ENCODE data around the gene RASD2. TPM values are rescaled to one million over a fixed set of nuclear protein-coding genes. Genes with fewer than 3 reads are reported as not detected.

The RASD2 gene
- total and polyA plus RNA-seq, 2 experiments from 2014 or later, result 1.2 to 3.6 TPM

DNA sequence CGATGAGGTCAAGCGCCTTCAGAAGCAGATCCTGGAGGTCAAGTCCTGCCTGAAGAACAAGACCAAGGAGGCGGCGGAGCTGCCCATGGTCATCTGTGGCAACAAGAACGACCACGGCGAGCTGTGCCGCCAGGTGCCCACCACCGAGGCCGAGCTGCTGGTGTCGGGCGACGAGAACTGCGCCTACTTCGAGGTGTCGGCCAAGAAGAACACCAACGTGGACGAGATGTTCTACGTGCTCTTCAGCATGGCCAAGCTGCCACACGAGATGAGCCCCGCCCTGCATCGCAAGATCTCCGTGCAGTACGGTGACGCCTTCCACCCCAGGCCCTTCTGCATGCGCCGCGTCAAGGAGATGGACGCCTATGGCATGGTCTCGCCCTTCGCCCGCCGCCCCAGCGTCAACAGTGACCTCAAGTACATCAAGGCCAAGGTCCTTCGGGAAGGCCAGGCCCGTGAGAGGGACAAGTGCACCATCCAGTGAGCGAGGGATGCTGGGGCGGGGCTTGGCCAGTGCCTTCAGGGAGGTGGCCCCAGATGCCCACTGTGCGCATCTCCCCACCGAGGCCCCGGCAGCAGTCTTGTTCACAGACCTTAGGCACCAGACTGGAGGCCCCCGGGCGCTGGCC lies 11.0 kb downstream of the RASD2 start (continued):
- TF ChIP-seq, protein P1, sequence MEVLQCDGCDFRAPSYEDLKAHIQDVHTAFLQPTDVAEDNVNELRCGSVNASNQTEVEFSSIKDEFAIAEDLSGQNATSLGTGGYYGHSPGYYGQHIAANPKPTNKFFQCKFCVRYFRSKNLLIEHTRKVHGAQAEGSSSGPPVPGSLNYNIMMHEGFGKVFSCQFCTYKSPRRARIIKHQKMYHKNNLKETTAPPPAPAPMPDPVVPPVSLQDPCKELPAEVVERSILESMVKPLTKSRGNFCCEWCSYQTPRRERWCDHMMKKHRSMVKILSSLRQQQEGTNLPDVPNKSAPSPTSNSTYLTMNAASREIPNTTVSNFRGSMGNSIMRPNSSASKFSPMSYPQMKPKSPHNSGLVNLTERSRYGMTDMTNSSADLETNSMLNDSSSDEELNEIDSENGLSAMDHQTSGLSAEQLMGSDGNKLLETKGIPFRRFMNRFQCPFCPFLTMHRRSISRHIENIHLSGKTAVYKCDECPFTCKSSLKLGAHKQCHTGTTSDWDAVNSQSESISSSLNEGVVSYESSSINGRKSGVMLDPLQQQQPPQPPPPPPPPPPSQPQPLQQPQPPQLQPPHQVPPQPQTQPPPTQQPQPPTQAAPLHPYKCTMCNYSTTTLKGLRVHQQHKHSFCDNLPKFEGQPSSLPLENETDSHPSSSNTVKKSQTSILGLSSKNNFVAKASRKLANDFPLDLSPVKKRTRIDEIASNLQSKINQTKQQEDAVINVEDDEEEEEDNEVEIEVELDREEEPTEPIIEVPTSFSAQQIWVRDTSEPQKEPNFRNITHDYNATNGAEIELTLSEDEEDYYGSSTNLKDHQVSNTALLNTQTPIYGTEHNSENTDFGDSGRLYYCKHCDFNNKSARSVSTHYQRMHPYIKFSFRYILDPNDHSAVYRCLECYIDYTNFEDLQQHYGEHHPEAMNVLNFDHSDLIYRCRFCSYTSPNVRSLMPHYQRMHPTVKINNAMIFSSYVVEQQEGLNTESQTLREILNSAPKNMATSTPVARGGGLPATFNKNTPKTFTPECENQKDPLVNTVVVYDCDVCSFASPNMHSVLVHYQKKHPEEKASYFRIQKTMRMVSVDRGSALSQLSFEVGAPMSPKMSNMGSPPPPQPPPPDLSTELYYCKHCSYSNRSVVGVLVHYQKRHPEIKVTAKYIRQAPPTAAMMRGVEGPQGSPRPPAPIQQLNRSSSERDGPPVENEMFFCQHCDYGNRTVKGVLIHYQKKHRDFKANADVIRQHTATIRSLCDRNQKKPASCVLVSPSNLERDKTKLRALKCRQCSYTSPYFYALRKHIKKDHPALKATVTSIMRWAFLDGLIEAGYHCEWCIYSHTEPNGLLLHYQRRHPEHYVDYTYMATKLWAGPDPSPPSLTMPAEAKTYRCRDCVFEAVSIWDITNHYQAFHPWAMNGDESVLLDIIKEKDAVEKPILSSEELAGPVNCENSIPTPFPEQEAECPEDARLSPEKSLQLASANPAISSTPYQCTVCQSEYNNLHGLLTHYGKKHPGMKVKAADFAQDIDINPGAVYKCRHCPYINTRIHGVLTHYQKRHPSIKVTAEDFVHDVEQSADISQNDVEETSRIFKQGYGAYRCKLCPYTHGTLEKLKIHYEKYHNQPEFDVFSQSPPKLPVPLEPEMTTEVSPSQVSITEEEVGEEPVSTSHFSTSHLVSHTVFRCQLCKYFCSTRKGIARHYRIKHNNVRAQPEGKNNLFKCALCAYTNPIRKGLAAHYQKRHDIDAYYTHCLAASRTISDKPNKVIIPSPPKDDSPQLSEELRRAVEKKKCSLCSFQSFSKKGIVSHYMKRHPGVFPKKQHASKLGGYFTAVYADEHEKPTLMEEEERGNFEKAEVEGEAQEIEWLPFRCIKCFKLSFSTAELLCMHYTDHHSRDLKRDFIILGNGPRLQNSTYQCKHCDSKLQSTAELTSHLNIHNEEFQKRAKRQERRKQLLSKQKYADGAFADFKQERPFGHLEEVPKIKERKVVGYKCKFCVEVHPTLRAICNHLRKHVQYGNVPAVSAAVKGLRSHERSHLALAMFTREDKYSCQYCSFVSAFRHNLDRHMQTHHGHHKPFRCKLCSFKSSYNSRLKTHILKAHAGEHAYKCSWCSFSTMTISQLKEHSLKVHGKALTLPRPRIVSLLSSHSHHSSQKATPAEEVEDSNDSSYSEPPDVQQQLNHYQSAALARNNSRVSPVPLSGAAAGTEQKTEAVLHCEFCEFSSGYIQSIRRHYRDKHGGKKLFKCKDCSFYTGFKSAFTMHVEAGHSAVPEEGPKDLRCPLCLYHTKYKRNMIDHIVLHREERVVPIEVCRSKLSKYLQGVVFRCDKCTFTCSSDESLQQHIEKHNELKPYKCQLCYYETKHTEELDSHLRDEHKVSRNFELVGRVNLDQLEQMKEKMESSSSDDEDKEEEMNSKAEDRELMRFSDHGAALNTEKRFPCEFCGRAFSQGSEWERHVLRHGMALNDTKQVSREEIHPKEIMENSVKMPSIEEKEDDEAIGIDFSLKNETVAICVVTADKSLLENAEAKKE (CRISPR knock-in tag; IDR thresholded peaks at IDR 0.05), result no peak

- H3K27ac Mint-ChIP-seq, result 0 out of 2 replicates have a peak overlapping the region, but pooled peaks have one; percentile 58
- peaks cover 23% of the 10 kb centered on the region for H3K27me3 Mint-ChIP-seq (ENCODE audit: insufficient read depth, low read depth, poor library complexity)
- Histone ChIP-seq H3K9me2 (ENCODE audit: insufficient read depth) (no peaks in the 10 kb centered on the region), H2AFZ (peak overlapping the region; percentile 77; the same call in 1 of the 2 replicates), H3K79me2 (replicated peaks; ENCODE audit: insufficient read depth) (no peaks in the 10 kb centered on the region), H3K4me2 (no peak overlapping the region; the same call in 1 of the 2 replicates), H3K27me3 (ENCODE audit: insufficient read depth) (no peaks in the 10 kb centered on the region), H3K4me1 (ENCODE audit: insufficient read depth) (peaks cover 25% of the 10 kb centered on the region), H3K36me3 (ENCODE audit: insufficient read depth) (no peaks in the 10 kb centered on the region), H3K27ac (ENCODE audit: low read depth) (no peak overlapping the region), H3K4me3 (no peak overlapping the region), H3F3A (replicated peaks; ENCODE audit: low read depth) (0 out of 2 replicates have a peak, but pooled peaks cover 5% of the 10 kb centered on the region), H4K20me1 (replicated peaks; ENCODE audit: insufficient read depth) (no peaks in the 10 kb centered on the region)
- no peak overlapping the region for H3K4me3 Mint-ChIP-seq
- H3K36me3 Mint-ChIP-seq (ENCODE audit: low read depth), result no peaks in the 10 kb centered on the region
- TF ChIP-seq, protein P2, sequence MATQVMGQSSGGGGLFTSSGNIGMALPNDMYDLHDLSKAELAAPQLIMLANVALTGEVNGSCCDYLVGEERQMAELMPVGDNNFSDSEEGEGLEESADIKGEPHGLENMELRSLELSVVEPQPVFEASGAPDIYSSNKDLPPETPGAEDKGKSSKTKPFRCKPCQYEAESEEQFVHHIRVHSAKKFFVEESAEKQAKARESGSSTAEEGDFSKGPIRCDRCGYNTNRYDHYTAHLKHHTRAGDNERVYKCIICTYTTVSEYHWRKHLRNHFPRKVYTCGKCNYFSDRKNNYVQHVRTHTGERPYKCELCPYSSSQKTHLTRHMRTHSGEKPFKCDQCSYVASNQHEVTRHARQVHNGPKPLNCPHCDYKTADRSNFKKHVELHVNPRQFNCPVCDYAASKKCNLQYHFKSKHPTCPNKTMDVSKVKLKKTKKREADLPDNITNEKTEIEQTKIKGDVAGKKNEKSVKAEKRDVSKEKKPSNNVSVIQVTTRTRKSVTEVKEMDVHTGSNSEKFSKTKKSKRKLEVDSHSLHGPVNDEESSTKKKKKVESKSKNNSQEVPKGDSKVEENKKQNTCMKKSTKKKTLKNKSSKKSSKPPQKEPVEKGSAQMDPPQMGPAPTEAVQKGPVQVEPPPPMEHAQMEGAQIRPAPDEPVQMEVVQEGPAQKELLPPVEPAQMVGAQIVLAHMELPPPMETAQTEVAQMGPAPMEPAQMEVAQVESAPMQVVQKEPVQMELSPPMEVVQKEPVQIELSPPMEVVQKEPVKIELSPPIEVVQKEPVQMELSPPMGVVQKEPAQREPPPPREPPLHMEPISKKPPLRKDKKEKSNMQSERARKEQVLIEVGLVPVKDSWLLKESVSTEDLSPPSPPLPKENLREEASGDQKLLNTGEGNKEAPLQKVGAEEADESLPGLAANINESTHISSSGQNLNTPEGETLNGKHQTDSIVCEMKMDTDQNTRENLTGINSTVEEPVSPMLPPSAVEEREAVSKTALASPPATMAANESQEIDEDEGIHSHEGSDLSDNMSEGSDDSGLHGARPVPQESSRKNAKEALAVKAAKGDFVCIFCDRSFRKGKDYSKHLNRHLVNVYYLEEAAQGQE (IDR thresholded peaks at IDR 0.05; ENCODE audit: unreplicated experiment), result no peak
- TF ChIP-seq STAT1 (IDR thresholded peaks at IDR 0.05; ENCODE audit: unreplicated experiment) (no peak), POLR2AphosphoS5 (IDR thresholded peaks at IDR 0.05; ENCODE audit: low read depth) (no peak), EZH2phosphoT487 (IDR thresholded peaks at IDR 0.05; ENCODE audit: unreplicated experiment) (no peak)
- TF ChIP-seq, protein P3, sequence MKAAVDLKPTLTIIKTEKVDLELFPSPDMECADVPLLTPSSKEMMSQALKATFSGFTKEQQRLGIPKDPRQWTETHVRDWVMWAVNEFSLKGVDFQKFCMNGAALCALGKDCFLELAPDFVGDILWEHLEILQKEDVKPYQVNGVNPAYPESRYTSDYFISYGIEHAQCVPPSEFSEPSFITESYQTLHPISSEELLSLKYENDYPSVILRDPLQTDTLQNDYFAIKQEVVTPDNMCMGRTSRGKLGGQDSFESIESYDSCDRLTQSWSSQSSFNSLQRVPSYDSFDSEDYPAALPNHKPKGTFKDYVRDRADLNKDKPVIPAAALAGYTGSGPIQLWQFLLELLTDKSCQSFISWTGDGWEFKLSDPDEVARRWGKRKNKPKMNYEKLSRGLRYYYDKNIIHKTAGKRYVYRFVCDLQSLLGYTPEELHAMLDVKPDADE (IDR thresholded peaks at IDR 0.05), result no peak
- peaks cover 26% of the 10 kb centered on the region for H3K4me1 Mint-ChIP-seq
- DNase-seq (ENCODE audit: low spot score) (peak; percentile 86), ATAC-seq (peak; percentile 57)
- H3K9me3 Mint-ChIP-seq, result no peaks in the 10 kb centered on the region
Observed at GRCh38 chr22:35552196-35552842, 11.7 kb downstream of the RASD2 start.

All from GM23338 (cell line).